Measurements from ENCODE around the gene TMPRSS3.

- TF ChIP-seq CTCF (IDR thresholded peaks at IDR 0.05): no peak
- TF ChIP-seq POLR2A (IDR thresholded peaks at IDR 0.05): no peak
These were observed 24.0 kb upstream of the TMPRSS3 start for GRCh38 chr21:42419845-42420244.
